Panc1 (cell line): ENCODE results near the gene GRIN3B.

ENCODE experiments used
- POLR2AphosphoS5 ChIP-seq: IDR thresholded peaks from 2 replicates; pipeline ENCODE4 v1.6.1; 2012; ENCODE audit warnings: mild to moderate bottlenecking, low read depth, low read length, moderate library complexity
- SIN3A ChIP-seq: IDR thresholded peaks from 2 replicates; pipeline ENCODE4 v1.6.1; 2012; ENCODE audit warnings: low read depth, mild to moderate bottlenecking, low read length, moderate library complexity, borderline replicate concordance; ENCODE audit not compliant: insufficient read depth
- TCF7L2 ChIP-seq: IDR thresholded peaks from 2 replicates; pipeline ENCODE4 v1.6.1; 2011; ENCODE audit warnings: mild to moderate bottlenecking, low read depth, low read length, inconsistent platforms
- TF ChIP-seq, protein P1 (sequence below): fragments of 450-650 bp; IDR thresholded peaks from 2 replicates; pipeline ENCODE4 v1.5.1; 2017; ENCODE audit warnings: mild to moderate bottlenecking
- TF ChIP-seq, protein P2 (sequence below), 2 experiments: IDR thresholded peaks; 2 replicates each; pipeline ENCODE4 v1.6.1; 2011 to 2012; ENCODE audit warnings: low read depth in 2 of 2, control low read depth in 1 of 2, low read length in 1 of 2, mild to moderate bottlenecking in 1 of 2, moderate library complexity in 1 of 2; ENCODE audit not compliant: insufficient read depth in 1 of 2

DNA sequence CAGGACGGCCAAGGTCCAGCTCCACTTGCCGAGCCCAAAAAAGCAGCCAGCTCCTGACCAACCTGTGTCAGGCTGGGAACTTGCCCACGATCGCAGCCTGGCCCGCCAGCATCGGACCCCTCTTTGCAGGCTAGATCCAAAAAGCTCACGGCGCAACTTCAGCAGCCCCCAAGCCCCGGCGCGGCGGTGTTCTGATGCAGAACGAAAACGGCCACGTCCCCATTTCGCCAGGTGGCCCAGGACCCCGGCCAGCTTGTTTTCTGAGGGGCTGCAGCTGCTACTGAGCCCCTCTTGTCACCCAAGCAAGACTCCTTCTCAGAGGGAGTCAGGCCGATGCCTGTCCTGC lies 19.4 kb downstream of the GRIN3B start:
- TF ChIP-seq, protein P1, sequence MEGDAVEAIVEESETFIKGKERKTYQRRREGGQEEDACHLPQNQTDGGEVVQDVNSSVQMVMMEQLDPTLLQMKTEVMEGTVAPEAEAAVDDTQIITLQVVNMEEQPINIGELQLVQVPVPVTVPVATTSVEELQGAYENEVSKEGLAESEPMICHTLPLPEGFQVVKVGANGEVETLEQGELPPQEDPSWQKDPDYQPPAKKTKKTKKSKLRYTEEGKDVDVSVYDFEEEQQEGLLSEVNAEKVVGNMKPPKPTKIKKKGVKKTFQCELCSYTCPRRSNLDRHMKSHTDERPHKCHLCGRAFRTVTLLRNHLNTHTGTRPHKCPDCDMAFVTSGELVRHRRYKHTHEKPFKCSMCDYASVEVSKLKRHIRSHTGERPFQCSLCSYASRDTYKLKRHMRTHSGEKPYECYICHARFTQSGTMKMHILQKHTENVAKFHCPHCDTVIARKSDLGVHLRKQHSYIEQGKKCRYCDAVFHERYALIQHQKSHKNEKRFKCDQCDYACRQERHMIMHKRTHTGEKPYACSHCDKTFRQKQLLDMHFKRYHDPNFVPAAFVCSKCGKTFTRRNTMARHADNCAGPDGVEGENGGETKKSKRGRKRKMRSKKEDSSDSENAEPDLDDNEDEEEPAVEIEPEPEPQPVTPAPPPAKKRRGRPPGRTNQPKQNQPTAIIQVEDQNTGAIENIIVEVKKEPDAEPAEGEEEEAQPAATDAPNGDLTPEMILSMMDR: no peak
- TF ChIP-seq, protein P2, sequence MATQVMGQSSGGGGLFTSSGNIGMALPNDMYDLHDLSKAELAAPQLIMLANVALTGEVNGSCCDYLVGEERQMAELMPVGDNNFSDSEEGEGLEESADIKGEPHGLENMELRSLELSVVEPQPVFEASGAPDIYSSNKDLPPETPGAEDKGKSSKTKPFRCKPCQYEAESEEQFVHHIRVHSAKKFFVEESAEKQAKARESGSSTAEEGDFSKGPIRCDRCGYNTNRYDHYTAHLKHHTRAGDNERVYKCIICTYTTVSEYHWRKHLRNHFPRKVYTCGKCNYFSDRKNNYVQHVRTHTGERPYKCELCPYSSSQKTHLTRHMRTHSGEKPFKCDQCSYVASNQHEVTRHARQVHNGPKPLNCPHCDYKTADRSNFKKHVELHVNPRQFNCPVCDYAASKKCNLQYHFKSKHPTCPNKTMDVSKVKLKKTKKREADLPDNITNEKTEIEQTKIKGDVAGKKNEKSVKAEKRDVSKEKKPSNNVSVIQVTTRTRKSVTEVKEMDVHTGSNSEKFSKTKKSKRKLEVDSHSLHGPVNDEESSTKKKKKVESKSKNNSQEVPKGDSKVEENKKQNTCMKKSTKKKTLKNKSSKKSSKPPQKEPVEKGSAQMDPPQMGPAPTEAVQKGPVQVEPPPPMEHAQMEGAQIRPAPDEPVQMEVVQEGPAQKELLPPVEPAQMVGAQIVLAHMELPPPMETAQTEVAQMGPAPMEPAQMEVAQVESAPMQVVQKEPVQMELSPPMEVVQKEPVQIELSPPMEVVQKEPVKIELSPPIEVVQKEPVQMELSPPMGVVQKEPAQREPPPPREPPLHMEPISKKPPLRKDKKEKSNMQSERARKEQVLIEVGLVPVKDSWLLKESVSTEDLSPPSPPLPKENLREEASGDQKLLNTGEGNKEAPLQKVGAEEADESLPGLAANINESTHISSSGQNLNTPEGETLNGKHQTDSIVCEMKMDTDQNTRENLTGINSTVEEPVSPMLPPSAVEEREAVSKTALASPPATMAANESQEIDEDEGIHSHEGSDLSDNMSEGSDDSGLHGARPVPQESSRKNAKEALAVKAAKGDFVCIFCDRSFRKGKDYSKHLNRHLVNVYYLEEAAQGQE (IDR thresholded peaks at IDR 0.05; ENCODE audit: insufficient read depth in 1 of 2, low read depth in 2 of 2, low read length in 1 of 2): no peak
- TF ChIP-seq POLR2AphosphoS5: no peak
- TF ChIP-seq TCF7L2: no peak
- no peak for TF ChIP-seq SIN3A
